ENCODE results near the gene PTPRK. TPM values are rescaled to one million over a fixed set of nuclear protein-coding genes. Genes with fewer than 3 reads are reported as not detected.

The PTPRK gene
- total and polyA plus RNA-seq, 2 donors (not counting 1 experiment from before 2014, with no cell fraction given), result 16.2 to 18.7 TPM

DNA sequence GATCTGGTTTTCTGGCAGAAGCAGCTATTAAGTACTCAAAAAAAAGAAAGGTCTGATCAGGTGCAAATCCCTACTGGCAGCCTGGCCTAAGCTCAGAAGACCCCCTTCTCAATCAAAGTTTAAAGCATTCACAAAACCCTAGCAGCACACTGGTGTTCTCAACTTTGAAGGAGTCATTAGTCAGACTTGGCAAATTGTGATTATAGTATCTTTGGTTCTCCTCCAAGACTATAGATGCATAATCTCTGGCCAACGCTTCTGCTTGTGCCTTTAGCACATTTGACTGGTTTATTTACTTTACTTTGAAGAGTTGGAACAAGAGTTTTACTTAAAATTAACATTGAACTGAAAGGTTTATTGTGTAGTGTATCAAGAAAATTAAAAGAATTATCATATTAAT, 248.9 kb downstream of the PTPRK start:
- WGBS (ENCODE audit: insufficient coverage), result no CpG with 5 or more reads among the region's 1 CpG
- no peaks in the 10 kb centered on the region for H4K20me1 ChIP-seq (ENCODE audit: control insufficient read depth, insufficient read depth, low read length, poor library complexity, severe bottlenecking)
- ATAC-seq (ENCODE audit: low read depth) (no peak), DNase-seq (no peak)
- no peaks in the 10 kb centered on the region for H3K36me3 ChIP-seq (replicated peaks in 1 of 2; ENCODE audit: control extremely low read depth in 1 of 2, control insufficient read depth in 1 of 2, extremely low read depth in 1 of 2, insufficient read depth in 2 of 2, low read length in 1 of 2)
- H3K27me3 ChIP-seq (replicated peaks in 1 of 4; ENCODE audit: control extremely low read depth in 1 of 4, control insufficient read depth in 3 of 4, insufficient read depth in 4 of 4, low read length in 3 of 4), result no peaks in the 10 kb centered on the region
- Mint-ChIP-seq H3K9me3 (ENCODE audit: insufficient read depth) (no peaks in the 10 kb centered on the region), H3K4me1 (no peaks in the 10 kb centered on the region), H3K4me3 (no peak overlapping the region), H3K27me3 (no peaks in the 10 kb centered on the region), H3K27ac (no peak overlapping the region)
- no peaks in the 10 kb centered on the region for H3K9me3 ChIP-seq (ENCODE audit: control extremely low read depth in 1 of 3, control insufficient read depth in 2 of 3, insufficient read depth in 1 of 3, low read length in 2 of 3)
- H3K4me2 ChIP-seq (replicated peaks; ENCODE audit: low read depth, low read length, poor library complexity, severe bottlenecking), result no peak overlapping the region
- ChIA-PET CTCF (no interaction called here), POLR2A (no interaction called here)
- TF ChIP-seq CTCF (IDR thresholded peaks at IDR 0.05) (no peak), EZH2 (IDR thresholded peaks at IDR 0.05; ENCODE audit: borderline replicate concordance, insufficient read depth, low read depth, low read length, poor library complexity, severe bottlenecking) (no peak)
- H3K79me2 ChIP-seq (ENCODE audit: control insufficient read depth, insufficient read depth, low read length), result no peaks in the 10 kb centered on the region
- no peaks in the 10 kb centered on the region for H3K4me1 ChIP-seq (ENCODE audit: control insufficient read depth in 2 of 2, insufficient read depth in 2 of 2, low read length in 2 of 2)
- no peak overlapping the region for H3K4me3 ChIP-seq (ENCODE audit: control extremely low read depth in 1 of 5, extremely low read depth in 1 of 5, insufficient read depth in 1 of 5, low read depth in 2 of 5, low read length in 4 of 5)
- H3K27ac ChIP-seq (ENCODE audit: low read length in 2 of 2), result no peak overlapping the region
- H3K9ac ChIP-seq (ENCODE audit: low read length), result no peak overlapping the region
- H2AFZ ChIP-seq (ENCODE audit: insufficient read depth, low read depth, low read length, poor library complexity, severe bottlenecking), result no peak overlapping the region
- intact Hi-C loops (cut with micrococcal nuclease), result no loop called here

DNA sequence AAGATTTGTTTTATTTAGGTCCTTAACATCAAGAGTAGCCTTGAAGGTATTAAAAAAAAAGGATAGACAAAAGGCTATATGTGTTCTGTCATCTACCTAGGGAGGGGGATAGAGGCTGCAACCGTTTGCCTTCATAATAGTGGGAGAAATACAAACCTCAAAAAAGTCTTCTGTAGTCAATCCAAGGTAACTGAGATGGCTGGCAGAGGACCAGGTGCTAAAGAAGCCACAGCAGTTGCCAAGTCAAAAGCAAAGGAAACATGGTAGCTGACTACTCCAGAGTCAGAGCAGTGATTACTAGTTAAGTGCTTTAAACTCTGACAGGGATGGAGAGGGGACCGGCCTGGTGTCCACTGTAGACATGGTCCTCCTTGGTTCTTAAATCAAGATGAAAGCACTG, 249.4 kb downstream of the PTPRK start:
- ATAC-seq (ENCODE audit: low read depth) (no peak), DNase-seq (no peak)
- no peak overlapping the region for H3K4me3 ChIP-seq (ENCODE audit: control extremely low read depth in 1 of 5, extremely low read depth in 1 of 5, insufficient read depth in 1 of 5, low read depth in 2 of 5, low read length in 4 of 5)
- no peak for TF ChIP-seq CTCF (IDR thresholded peaks at IDR 0.05)
- TF ChIP-seq EZH2 (IDR thresholded peaks at IDR 0.05; ENCODE audit: borderline replicate concordance, insufficient read depth, low read depth, low read length, poor library complexity, severe bottlenecking), result no peak
- H3K36me3 ChIP-seq (replicated peaks in 1 of 2; ENCODE audit: control extremely low read depth in 1 of 2, control insufficient read depth in 1 of 2, extremely low read depth in 1 of 2, insufficient read depth in 2 of 2, low read length in 1 of 2), result no peaks in the 10 kb centered on the region
- no peaks in the 10 kb centered on the region for H3K79me2 ChIP-seq (ENCODE audit: control insufficient read depth, insufficient read depth, low read length)
- no peaks in the 10 kb centered on the region for H3K9me3 ChIP-seq (ENCODE audit: control extremely low read depth in 1 of 3, control insufficient read depth in 2 of 3, insufficient read depth in 1 of 3, low read length in 2 of 3)
- H3K27ac Mint-ChIP-seq, result no peak overlapping the region
- no peaks in the 10 kb centered on the region for H4K20me1 ChIP-seq (ENCODE audit: control insufficient read depth, insufficient read depth, low read length, poor library complexity, severe bottlenecking)
- H3K4me1 Mint-ChIP-seq, result no peaks in the 10 kb centered on the region
- no peaks in the 10 kb centered on the region for H3K9me3 Mint-ChIP-seq (ENCODE audit: insufficient read depth)
- H3K27ac ChIP-seq (ENCODE audit: low read length in 2 of 2), result no peak overlapping the region
- H3K4me3 Mint-ChIP-seq, result no peak overlapping the region
- no peaks in the 10 kb centered on the region for H3K27me3 ChIP-seq (replicated peaks in 1 of 4; ENCODE audit: control extremely low read depth in 1 of 4, control insufficient read depth in 3 of 4, insufficient read depth in 4 of 4, low read length in 3 of 4)
- no peak overlapping the region for H2AFZ ChIP-seq (ENCODE audit: insufficient read depth, low read depth, low read length, poor library complexity, severe bottlenecking)
- H3K4me2 ChIP-seq (replicated peaks; ENCODE audit: low read depth, low read length, poor library complexity, severe bottlenecking), result no peak overlapping the region
- H3K27me3 Mint-ChIP-seq, result no peaks in the 10 kb centered on the region
- ChIA-PET POLR2A (no interaction called here), CTCF (no interaction called here)
- 50% methylated on average over 1 of the region's 2 CpGs for WGBS (ENCODE audit: insufficient coverage)
- H3K4me1 ChIP-seq (ENCODE audit: control insufficient read depth in 2 of 2, insufficient read depth in 2 of 2, low read length in 2 of 2), result no peaks in the 10 kb centered on the region
- no peak overlapping the region for H3K9ac ChIP-seq (ENCODE audit: low read length)
- intact Hi-C loops (cut with micrococcal nuclease), result no loop called here
